ENCODE results near the gene NPM3.

DNA sequence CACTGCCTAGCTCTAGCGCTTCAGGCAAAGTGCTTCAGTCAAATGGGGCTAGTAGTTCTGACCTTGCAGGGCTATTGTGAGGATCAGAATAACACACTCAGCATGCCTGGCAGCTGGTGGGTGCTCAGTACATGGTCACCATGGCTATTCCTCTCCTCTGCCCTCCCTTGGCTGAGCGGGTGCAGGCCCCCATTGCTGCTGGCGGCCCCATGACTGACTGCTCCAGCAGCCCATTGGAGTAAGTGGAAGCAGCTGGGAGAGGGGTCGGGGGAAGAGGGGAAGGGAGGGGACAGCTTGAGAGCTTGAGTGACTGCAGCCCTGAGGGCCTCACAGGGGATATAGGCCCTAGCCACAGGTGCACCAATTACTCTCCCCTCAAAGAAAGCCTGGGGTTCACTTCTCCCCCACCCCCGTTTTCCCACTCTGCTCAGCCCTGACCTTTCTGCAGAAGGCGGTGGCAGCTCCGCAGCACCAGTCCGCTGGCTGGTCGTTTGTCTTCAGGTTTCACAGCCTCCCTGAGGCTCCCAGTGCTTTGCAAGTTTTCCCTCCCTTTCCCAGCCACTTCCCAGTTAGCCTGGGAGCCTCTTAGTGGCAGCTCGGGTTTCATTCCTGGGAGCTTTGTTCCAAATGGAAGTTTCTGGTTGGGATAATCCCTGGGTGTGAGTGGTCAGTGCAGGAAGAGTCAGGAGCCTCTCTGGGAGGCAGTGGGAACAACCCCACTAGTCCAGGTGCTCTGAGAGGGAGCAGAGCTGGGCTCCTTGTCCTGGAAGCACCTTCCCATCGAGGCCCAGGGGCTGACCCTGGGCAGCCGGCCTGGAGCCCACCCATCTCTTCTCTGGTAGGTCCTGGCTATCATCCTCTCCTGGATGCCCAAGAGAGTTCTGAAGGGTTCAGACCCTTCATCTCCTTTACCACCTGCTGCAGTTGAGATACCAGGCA, 23.7 kb downstream of the NPM3 start:
- TF ChIP-seq, protein P1, sequence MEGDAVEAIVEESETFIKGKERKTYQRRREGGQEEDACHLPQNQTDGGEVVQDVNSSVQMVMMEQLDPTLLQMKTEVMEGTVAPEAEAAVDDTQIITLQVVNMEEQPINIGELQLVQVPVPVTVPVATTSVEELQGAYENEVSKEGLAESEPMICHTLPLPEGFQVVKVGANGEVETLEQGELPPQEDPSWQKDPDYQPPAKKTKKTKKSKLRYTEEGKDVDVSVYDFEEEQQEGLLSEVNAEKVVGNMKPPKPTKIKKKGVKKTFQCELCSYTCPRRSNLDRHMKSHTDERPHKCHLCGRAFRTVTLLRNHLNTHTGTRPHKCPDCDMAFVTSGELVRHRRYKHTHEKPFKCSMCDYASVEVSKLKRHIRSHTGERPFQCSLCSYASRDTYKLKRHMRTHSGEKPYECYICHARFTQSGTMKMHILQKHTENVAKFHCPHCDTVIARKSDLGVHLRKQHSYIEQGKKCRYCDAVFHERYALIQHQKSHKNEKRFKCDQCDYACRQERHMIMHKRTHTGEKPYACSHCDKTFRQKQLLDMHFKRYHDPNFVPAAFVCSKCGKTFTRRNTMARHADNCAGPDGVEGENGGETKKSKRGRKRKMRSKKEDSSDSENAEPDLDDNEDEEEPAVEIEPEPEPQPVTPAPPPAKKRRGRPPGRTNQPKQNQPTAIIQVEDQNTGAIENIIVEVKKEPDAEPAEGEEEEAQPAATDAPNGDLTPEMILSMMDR (IDR thresholded peaks at IDR 0.05; ENCODE audit: insufficient read depth, low read length): no peak
- TF ChIP-seq GABPA (IDR thresholded peaks at IDR 0.05; ENCODE audit: low read depth): no peak
- TF ChIP-seq, protein P2, sequence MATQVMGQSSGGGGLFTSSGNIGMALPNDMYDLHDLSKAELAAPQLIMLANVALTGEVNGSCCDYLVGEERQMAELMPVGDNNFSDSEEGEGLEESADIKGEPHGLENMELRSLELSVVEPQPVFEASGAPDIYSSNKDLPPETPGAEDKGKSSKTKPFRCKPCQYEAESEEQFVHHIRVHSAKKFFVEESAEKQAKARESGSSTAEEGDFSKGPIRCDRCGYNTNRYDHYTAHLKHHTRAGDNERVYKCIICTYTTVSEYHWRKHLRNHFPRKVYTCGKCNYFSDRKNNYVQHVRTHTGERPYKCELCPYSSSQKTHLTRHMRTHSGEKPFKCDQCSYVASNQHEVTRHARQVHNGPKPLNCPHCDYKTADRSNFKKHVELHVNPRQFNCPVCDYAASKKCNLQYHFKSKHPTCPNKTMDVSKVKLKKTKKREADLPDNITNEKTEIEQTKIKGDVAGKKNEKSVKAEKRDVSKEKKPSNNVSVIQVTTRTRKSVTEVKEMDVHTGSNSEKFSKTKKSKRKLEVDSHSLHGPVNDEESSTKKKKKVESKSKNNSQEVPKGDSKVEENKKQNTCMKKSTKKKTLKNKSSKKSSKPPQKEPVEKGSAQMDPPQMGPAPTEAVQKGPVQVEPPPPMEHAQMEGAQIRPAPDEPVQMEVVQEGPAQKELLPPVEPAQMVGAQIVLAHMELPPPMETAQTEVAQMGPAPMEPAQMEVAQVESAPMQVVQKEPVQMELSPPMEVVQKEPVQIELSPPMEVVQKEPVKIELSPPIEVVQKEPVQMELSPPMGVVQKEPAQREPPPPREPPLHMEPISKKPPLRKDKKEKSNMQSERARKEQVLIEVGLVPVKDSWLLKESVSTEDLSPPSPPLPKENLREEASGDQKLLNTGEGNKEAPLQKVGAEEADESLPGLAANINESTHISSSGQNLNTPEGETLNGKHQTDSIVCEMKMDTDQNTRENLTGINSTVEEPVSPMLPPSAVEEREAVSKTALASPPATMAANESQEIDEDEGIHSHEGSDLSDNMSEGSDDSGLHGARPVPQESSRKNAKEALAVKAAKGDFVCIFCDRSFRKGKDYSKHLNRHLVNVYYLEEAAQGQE (IDR thresholded peaks at IDR 0.05; ENCODE audit: insufficient replicate concordance, low read depth): no peak
